Stimulated activated CD8-positive, alpha-beta memory T cell treated with anti-CD3 and anti-CD28 coated beads, Interleukin-15, amount 100 ng/mL, for 24 hours (primary cell): ENCODE measurements around the gene ITGB5.
A peak's percentile ranks its signal among the peaks of the same experiment; 100 is the strongest.
"Not testable (repeated sequence)": the region's sequence is repeated elsewhere in the genome, so short reads cannot be mapped to it uniquely, and the experiment has no call there.

Experiments used
- DNase-seq: peaks from one replicate; pipeline ENCODE4 v3.0.0-alpha.2; 2020; ENCODE audit warnings: low read depth

The ITGB5 gene

GRCh38 chr3:124752051-124752450 is 135.1 kb downstream of the ITGB5 start:
- no peak for DNase-seq

DNA sequence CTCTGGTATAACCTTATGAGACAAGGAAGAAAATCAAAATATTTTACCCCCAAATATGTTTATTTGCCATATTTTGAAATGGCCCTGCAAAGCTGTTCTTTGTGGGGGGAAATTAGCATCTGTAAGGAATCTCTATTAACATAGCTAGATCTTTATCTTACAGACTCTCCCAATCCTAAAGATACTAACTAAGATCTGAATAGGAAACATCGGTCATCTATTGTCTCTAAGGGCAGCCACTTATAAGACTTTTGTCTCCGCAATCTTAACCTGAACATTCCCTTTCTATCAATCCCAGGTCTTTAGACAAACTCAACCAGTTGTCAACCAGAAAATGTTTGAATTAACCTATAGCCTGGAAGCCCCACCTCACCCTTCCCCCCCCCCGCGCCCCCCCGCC is 135.7 kb downstream of the ITGB5 start:
- DNase-seq: no peak

GRCh38 chr3:124749877-124750276 is 137.3 kb downstream of the ITGB5 start:
- not testable (repeated sequence) for DNase-seq

GRCh38 chr3:124748560-124749198 is 138.5 kb downstream of the ITGB5 start:
- no peak for DNase-seq

GRCh38 chr3:124747111-124747981 is 139.8 kb downstream of the ITGB5 start:
- DNase-seq: no peak

- DNase-seq: no peak
Measured at GRCh38 chr3:124745756-124746155, 141.4 kb downstream of the ITGB5 start.

DNA sequence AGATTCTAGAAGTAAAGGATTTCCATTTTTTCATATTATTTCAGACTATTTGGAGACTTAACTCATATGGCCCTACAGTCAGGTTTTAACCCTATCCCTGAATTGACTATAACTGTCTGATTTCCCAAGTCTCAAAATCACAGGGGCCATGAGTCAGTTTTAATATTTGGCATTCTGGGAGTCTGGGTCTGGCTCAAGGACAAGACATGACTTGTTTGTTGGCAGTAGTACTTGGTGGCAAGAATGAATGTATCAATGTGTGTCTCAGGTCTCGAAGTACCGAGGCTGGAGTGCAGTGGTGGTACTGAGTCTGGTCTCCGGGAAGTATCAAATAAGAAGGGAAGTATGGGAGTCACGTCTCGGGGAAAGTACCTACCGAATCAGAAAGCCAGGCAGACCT is 146.1 kb downstream of the ITGB5 start:
- no peak for DNase-seq

DNA sequence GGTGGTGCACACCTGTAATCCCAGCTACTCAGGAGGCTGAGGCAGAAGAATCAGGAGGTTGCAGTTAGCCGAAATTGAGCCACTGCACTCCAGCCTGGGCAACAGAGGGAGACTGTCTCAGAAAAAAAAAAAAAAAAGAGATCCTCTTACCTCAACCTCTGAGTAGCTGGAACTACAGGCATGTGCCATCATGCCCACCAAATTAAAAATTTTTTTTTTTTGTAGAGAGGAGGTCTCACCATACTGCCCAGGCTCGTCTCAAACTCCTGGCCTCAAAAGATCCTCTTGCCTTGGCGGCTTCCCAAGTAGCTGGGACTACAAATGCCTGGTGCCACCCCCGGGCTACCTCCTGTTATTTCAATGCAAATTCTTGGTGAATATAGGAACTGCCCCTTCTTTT is 155.4 kb downstream of the ITGB5 start:
- DNase-seq: no peak

GRCh38 chr3:124730941-124731297 is 156.2 kb downstream of the ITGB5 start:
- DNase-seq: no peak

DNA sequence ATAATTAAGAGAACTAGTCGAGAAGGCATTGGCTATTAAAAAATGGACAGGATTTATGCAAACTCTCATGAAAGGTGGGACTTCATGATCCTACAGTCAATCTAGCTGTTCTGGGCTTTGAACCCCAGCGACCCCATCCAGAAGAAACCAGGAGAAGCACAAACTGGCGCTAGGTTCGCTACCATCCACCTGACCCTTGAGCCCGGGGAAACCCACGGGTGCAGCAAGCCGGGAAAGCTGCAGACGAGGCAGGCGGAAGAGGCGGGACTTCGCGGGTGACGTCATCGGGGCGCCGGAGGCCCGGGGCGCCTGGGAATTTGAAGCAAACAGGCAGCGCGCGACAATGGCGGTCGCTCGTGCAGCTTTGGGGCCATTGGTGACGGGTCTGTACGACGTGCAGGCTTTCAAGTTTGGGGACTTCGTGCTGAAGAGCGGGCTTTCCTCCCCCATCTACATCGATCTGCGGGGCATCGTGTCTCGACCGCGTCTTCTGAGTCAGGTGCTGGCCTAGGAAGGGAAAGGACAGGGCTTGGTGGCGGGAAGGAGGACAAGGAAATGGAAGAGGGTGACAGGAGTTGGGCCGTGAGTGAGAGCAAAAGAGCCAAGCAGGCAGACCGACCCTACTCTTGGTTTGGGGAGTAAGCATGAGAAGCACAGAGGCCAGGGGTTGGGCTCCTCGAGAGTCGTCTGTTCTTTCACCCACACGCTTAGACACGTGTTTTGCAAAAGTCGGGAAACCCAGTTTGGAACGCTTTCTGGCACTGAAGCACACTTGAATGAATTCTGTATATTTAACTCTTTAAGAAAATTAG is 156.8 kb downstream of the ITGB5 start, which contains the start of gene UMPS:
UMPS (plus strand) TSS at position 324 of the 812 bp plus-strand sequence; CDS start at position 344, 20 bp downstream.
- peak; percentile 95 for DNase-seq

DNA sequence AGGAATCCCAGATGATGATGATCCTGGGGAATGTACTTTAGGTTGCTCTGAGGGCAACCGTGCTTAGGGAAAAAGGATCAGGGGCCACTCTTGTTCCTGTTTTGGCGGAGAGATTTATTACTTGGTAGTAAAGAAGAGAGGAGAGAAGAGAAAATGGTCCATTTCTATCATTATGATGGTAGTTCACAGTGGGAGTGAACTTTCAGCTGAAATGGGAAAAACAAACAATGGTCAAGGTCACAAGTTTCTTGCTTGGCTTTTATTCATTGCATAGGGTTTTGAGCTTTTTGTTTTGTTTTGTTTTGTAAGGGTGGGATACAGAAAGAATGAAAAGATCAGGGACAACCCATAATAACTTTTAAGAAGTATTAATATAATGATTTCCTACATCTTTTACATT is 164.6 kb downstream of the ITGB5 start:
- DNase-seq: no peak

- DNase-seq: no peak
Measured at GRCh38 chr3:124714223-124714853, 172.8 kb downstream of the ITGB5 start.
